ENCODE measurements around the gene FHOD3.

DNA sequence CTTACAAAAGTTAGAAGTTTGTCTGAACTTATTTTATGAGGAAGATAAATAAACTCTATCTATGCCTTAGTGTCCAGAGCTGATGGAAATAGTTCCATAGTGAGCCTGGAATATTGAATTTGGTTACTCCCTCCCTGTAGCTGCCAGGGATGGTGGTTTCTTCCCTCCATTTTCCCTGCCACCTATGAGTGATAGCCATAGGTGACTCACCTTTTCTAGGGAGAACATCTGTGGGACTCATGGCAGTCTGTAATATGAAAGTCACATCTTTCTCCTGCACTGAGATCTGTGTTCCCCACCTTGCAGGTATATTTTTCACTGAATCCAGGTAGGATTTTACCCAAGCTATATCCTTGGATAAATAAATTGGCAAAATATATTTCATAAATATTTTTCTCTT, 382.5 kb downstream of the FHOD3 start:
- TF ChIP-seq, protein P1, sequence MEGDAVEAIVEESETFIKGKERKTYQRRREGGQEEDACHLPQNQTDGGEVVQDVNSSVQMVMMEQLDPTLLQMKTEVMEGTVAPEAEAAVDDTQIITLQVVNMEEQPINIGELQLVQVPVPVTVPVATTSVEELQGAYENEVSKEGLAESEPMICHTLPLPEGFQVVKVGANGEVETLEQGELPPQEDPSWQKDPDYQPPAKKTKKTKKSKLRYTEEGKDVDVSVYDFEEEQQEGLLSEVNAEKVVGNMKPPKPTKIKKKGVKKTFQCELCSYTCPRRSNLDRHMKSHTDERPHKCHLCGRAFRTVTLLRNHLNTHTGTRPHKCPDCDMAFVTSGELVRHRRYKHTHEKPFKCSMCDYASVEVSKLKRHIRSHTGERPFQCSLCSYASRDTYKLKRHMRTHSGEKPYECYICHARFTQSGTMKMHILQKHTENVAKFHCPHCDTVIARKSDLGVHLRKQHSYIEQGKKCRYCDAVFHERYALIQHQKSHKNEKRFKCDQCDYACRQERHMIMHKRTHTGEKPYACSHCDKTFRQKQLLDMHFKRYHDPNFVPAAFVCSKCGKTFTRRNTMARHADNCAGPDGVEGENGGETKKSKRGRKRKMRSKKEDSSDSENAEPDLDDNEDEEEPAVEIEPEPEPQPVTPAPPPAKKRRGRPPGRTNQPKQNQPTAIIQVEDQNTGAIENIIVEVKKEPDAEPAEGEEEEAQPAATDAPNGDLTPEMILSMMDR (IDR thresholded peaks at IDR 0.05 in 8 of 11, conservative IDR thresholded peaks at IDR 0.05 in 3 of 11) = no peak
- TF ChIP-seq POLR2A (IDR thresholded peaks at IDR 0.05) = no peak

Measured in spleen (tissue), 7 donors.